PFSK-1 (cell line): ENCODE measurements around the gene ALMS1.

ENCODE experiments used
- FOXP2 ChIP-seq: optimal IDR thresholded peaks from 2 replicates; pipeline ENCODE3; 2011; ENCODE audit warnings: borderline replicate concordance, control low read depth, inconsistent platforms; ENCODE audit not compliant: insufficient read depth; ENCODE audit errors: extremely low read length, extremely low read depth
- POLR2AphosphoS5 ChIP-seq: IDR thresholded peaks from 2 replicates; pipeline ENCODE4 v1.6.1; 2012; ENCODE audit warnings: low read depth, mild to moderate bottlenecking, control low read depth, low read length, moderate library complexity
- REST ChIP-seq, 2 experiments: IDR thresholded peaks; 2 replicates each; pipeline versions ENCODE4 v1.6.1 to v1.8.0; 2011 to 2012; ENCODE audit warnings: low read depth in 2 of 2, low read length in 2 of 2, control low read depth in 1 of 2, inconsistent platforms in 1 of 2, mild to moderate bottlenecking in 1 of 2, moderate library complexity in 1 of 2; ENCODE audit not compliant: insufficient read depth in 1 of 2
- SIN3A ChIP-seq: IDR thresholded peaks from 2 replicates; pipeline ENCODE4 v1.6.1; 2012; ENCODE audit warnings: mild to moderate bottlenecking, low read length, moderate library complexity, borderline replicate concordance; ENCODE audit not compliant: insufficient read depth
- TAF1 ChIP-seq: IDR thresholded peaks from 2 replicates; pipeline ENCODE4 v1.6.1; 2012; ENCODE audit warnings: low read length, control low read depth, borderline replicate concordance; ENCODE audit not compliant: insufficient read depth

The ALMS1 gene

DNA sequence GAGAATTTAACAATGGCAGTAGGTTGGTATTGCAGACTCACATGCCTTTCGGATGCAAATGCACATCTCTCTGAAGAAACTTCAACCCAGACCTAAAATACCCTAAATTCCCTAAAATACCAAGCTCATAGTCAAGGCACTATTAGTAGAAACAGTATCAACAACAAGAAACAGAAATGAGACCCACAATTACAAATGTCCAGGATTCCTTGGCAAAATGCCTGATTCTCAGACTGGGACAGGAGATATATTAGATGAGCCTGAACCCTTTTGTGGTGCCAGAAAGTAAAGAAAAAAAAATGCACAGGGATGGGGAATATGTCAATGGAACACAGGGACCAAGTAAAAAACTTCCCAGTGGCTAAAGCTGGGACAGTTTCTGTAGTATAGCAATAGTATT is 179.3 kb downstream of the ALMS1 start:
- TF ChIP-seq POLR2AphosphoS5: no peak
- no peak for TF ChIP-seq SIN3A
- no peak for TF ChIP-seq TAF1
- no peak for TF ChIP-seq FOXP2
- TF ChIP-seq REST (IDR thresholded peaks at IDR 0.05; ENCODE audit: insufficient read depth in 1 of 2, low read depth in 2 of 2, low read length in 2 of 2): no peak

DNA sequence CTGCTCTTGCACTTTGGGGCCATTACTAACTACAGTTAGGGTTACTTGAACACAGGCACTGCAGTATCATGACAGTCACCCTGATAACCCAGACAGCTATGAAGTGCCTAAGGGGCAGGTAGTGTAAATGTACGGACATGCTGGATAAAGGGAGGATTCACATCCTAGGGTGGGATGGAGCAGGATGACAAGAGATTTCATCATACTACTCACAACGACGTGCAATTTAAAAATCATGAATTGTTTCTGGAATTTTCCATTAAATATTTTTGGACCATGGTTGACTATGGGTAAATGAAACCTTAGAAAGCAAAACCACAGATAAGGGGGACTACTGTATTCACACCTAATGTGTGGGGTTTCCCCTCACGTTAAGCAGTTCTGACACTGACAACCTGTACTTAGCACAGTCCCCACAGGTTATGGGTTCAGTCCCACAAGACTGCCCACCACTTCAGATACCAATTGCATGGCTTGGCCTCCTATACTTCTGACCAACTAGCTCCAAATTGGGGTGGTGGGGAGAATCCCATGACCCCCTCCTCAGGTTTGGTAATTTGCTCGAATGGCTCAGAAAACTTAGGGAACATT is 180.7 kb downstream of the ALMS1 start:
- no peak for TF ChIP-seq REST (IDR thresholded peaks at IDR 0.05; ENCODE audit: insufficient read depth in 1 of 2, low read depth in 2 of 2, low read length in 2 of 2)
- TF ChIP-seq TAF1: no peak
- TF ChIP-seq FOXP2: no peak
- TF ChIP-seq SIN3A: no peak
- TF ChIP-seq POLR2AphosphoS5: no peak

GRCh38 chr2:73575261-73575660 is 189.6 kb downstream of the ALMS1 start:
- TF ChIP-seq REST (IDR thresholded peaks at IDR 0.05; ENCODE audit: insufficient read depth in 1 of 2, low read depth in 2 of 2, low read length in 2 of 2) (no peak), TAF1 (no peak), FOXP2 (no peak), POLR2AphosphoS5 (no peak), SIN3A (no peak)

GRCh38 chr2:73582364-73582763 is 196.7 kb downstream of the ALMS1 start:
- TF ChIP-seq POLR2AphosphoS5: no peak
- no peak for TF ChIP-seq REST (IDR thresholded peaks at IDR 0.05; ENCODE audit: insufficient read depth in 1 of 2, low read depth in 2 of 2, low read length in 2 of 2)
- TF ChIP-seq FOXP2: no peak
- TF ChIP-seq SIN3A: no peak
- no peak for TF ChIP-seq TAF1
